ENCODE results near the gene ATP6V1F. TPM values are rescaled to one million over a fixed set of nuclear protein-coding genes. Genes with fewer than 3 reads are reported as not detected.
A peak's percentile ranks its signal among the peaks of the same experiment; 100 is the strongest.

Gene ATP6V1F
- total RNA-seq, 2 experiments from 2014 or later, result 125 to 127 TPM

DNA sequence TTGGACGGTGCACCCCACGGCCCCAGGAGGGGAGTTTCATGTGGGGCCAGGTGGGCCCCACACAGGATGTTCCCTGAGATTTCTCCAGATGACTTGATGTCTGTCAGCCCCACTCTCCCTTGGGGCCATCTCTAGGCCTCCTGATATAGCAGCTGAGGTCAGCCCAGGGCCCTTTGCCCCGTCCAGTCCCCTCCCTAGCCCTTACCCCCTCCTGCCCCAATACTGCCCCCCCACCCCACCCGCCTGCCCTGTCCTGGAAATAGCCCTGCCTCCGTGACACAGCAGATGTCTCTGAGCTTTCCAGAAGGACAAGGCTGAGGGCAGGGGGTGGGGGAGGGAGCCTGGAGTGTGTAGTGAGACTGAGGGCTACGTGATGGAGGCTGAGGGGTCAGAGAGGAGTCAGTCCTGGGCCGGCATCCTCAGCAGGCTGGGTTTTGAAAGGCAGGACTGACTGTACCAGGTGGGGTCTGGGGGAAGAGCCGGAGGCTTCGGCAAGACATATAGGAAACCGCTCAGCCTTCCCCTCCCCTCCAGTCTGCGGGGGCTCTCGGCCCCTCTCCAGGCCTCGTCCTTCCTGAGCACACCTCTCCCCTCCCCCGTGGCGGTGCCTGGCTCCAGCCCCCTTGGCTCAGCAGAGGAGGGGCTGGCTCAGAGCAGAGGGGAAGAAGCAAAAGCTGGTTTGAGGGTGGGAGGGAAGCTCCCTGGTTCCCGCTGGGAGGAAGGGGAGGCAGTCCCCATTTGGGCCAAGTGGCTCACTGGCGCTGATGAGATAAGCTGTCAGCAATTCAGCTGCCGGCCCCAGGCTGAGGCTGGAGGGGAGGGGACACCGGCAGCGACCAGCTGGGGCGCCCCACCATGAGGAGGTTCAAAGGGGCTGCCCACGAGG, 30.4 kb upstream of the ATP6V1F start:
- Mint-ChIP-seq H3K36me3 (no peaks in the 10 kb centered on the region), H3K9me3 (no peaks in the 10 kb centered on the region), H3K4me1 (peaks cover 12% of the 10 kb centered on the region), H3K27me3 (peaks cover 37% of the 10 kb centered on the region), H3K27ac (no peak overlapping the region), H3K4me3 (no peak overlapping the region)
- no peak for DNase-seq

GRCh38 chr7:128832880-128833147, 29.8 kb upstream of the ATP6V1F start:
- Mint-ChIP-seq H3K4me3 (no peak overlapping the region), H3K4me1 (peaks cover 12% of the 10 kb centered on the region), H3K9me3 (no peaks in the 10 kb centered on the region), H3K27me3 (peaks cover 37% of the 10 kb centered on the region), H3K27ac (no peak overlapping the region), H3K36me3 (no peaks in the 10 kb centered on the region)
- no peak for DNase-seq

- Mint-ChIP-seq H3K36me3 (no peaks in the 10 kb centered on the region), H3K9me3 (no peaks in the 10 kb centered on the region), H3K4me1 (peaks cover 12% of the 10 kb centered on the region), H3K27ac (no peak overlapping the region), H3K27me3 (peaks cover 32% of the 10 kb centered on the region), H3K4me3 (no peak overlapping the region)
- DNase-seq, result no peak
Observed at GRCh38 chr7:128833148-128833945, 29.3 kb upstream of the ATP6V1F start.

- Mint-ChIP-seq H3K27me3 (peaks cover 27% of the 10 kb centered on the region), H3K4me3 (no peak overlapping the region), H3K27ac (no peak overlapping the region), H3K36me3 (no peaks in the 10 kb centered on the region), H3K4me1 (peaks cover 12% of the 10 kb centered on the region), H3K9me3 (no peaks in the 10 kb centered on the region)
- DNase-seq, result no peak
Observed at GRCh38 chr7:128833946-128834325, 28.7 kb upstream of the ATP6V1F start.

DNA sequence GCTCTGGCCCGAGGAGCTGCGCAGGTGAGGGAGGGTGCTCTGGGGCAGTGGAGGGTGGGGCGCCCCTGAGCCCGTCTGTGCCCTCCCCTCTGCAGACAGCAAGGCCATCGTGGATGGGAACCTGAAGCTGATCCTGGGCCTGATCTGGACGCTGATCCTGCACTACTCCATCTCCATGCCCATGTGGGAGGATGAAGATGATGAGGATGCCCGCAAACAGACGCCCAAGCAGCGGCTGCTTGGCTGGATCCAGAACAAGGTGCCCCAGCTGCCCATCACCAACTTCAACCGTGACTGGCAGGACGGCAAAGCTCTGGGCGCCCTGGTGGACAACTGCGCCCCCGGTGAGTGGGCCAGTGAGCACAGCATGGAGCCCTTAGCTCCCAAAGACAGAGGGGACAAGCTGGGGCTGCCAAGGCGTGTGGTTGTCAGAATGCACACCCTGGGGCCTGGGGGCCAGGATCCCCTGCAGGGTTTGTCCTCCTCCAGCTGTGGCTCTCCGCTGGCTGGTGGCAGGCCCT, 27.4 kb upstream of the ATP6V1F start:
- H3K27ac Mint-ChIP-seq, result no peak overlapping the region
- H3K27me3 Mint-ChIP-seq, result peaks cover 16% of the 10 kb centered on the region
- H3K4me1 Mint-ChIP-seq, result peaks cover 9% of the 10 kb centered on the region
- H3K9me3 Mint-ChIP-seq, result no peaks in the 10 kb centered on the region
- no peak overlapping the region for H3K4me3 Mint-ChIP-seq
- no peak for DNase-seq
- no peaks in the 10 kb centered on the region for H3K36me3 Mint-ChIP-seq

- DNase-seq, result no peak
- H3K9me3 Mint-ChIP-seq, result no peaks in the 10 kb centered on the region
- H3K4me3 Mint-ChIP-seq, result no peak overlapping the region
- peaks cover 4% of the 10 kb centered on the region for H3K4me1 Mint-ChIP-seq
- H3K27ac Mint-ChIP-seq, result no peak overlapping the region
- peaks cover 8% of the 10 kb centered on the region for H3K27me3 Mint-ChIP-seq
- H3K36me3 Mint-ChIP-seq, result no peaks in the 10 kb centered on the region
Observed at GRCh38 chr7:128835790-128836641, 26.6 kb upstream of the ATP6V1F start.

DNA sequence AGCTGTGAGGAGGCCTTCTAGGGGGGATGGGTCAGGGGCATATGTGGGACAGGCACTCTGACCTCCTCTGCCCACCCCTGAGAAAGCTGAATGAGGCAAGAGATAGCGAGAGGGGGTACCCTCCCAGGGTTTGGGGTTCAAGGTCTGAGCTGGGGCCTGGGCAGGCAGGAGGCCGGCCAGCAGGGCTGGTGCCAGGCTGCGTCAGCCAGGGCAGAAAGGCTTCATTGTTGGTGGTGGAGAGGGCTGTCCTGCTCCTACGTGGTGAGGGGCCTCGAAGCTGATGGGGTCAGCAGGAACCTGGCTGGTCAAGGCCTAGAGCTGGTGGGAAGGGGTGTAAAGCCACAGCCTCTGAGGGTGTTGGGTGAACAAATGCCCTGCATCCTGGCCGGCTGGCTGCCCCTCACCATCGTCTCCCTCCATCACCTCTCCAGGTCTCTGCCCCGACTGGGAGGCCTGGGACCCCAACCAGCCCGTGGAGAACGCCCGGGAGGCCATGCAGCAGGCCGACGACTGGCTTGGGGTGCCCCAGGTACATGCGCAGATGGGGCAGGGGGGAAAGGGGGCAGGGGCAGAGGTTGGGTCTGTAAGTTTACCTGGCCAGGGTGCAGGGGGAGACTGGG, 25.8 kb upstream of the ATP6V1F start:
- DNase-seq, result no peak
- H3K27ac Mint-ChIP-seq, result no peak overlapping the region
- H3K4me1 Mint-ChIP-seq, result peaks cover 1% of the 10 kb centered on the region

DNA sequence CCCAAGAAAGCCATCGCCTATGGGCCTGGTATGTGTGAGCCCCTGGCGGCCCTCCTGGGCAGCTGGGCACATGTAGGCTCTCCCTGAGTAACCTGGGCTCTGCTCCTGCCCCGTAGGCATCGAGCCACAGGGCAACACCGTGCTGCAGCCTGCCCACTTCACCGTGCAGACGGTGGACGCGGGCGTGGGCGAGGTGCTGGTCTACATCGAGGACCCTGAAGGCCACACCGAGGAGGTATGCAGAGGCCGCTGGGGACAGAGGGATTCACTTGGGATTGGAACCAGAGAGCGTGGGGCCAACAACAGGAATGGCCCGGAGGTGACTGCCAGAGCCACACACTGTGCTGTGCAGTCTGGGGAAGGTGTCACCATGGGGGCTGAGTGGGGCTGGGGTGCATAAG, 25.1 kb upstream of the ATP6V1F start:
- Mint-ChIP-seq H3K27me3 (no peaks in the 10 kb centered on the region), H3K9me3 (no peaks in the 10 kb centered on the region), H3K36me3 (no peaks in the 10 kb centered on the region), H3K27ac (no peak overlapping the region), H3K4me1 (peaks cover 4% of the 10 kb centered on the region), H3K4me3 (no peak overlapping the region)
- no peak for DNase-seq

More for the DNA sequence above, 25.8 kb upstream of the ATP6V1F start:
- Mint-ChIP-seq H3K4me3 (no peak overlapping the region), H3K36me3 (no peaks in the 10 kb centered on the region), H3K9me3 (no peaks in the 10 kb centered on the region), H3K27me3 (peaks cover under 1% of the 10 kb centered on the region)

- no peaks in the 10 kb centered on the region for H3K36me3 Mint-ChIP-seq
- H3K9me3 Mint-ChIP-seq, result no peaks in the 10 kb centered on the region
- H3K4me1 Mint-ChIP-seq, result peaks cover 4% of the 10 kb centered on the region
- no peak overlapping the region for H3K27ac Mint-ChIP-seq
- no peak for DNase-seq
- no peaks in the 10 kb centered on the region for H3K27me3 Mint-ChIP-seq
- H3K4me3 Mint-ChIP-seq, result peak overlapping the region; percentile 25
Observed at GRCh38 chr7:128838109-128838779, 24.4 kb upstream of the ATP6V1F start.

GRCh38 chr7:128838981-128839731, 23.5 kb upstream of the ATP6V1F start:
- no peak for DNase-seq
- no peaks in the 10 kb centered on the region for H3K27me3 Mint-ChIP-seq
- no peak overlapping the region for H3K4me3 Mint-ChIP-seq
- H3K4me1 Mint-ChIP-seq, result peaks cover 4% of the 10 kb centered on the region
- no peak overlapping the region for H3K27ac Mint-ChIP-seq
- H3K36me3 Mint-ChIP-seq, result no peaks in the 10 kb centered on the region
- no peaks in the 10 kb centered on the region for H3K9me3 Mint-ChIP-seq

DNA sequence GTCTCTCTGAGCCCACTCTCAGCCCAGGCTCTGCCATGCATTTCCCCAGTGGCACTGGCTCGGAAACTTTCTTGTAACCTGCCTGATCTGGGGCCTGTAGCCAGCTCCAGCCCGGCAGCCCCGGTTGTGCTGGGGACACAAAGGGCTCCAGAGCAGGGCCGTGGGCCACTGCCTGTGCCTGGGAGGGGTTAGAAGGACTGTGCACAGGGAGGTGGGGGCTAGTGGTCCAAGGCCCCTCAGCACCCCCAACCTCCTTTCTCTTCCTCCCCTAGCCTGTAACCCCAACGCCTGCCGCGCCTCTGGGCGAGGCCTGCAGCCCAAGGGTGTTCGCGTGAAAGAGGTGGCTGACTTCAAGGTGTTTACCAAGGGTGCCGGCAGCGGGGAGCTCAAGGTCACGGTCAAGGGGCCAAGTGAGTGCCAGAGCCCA, 22.9 kb upstream of the ATP6V1F start:
- Mint-ChIP-seq H3K36me3 (no peaks in the 10 kb centered on the region), H3K4me3 (no peak overlapping the region), H3K27me3 (no peaks in the 10 kb centered on the region), H3K9me3 (no peaks in the 10 kb centered on the region), H3K4me1 (peaks cover 4% of the 10 kb centered on the region), H3K27ac (no peak overlapping the region)
- DNase-seq, result no peak

DNA sequence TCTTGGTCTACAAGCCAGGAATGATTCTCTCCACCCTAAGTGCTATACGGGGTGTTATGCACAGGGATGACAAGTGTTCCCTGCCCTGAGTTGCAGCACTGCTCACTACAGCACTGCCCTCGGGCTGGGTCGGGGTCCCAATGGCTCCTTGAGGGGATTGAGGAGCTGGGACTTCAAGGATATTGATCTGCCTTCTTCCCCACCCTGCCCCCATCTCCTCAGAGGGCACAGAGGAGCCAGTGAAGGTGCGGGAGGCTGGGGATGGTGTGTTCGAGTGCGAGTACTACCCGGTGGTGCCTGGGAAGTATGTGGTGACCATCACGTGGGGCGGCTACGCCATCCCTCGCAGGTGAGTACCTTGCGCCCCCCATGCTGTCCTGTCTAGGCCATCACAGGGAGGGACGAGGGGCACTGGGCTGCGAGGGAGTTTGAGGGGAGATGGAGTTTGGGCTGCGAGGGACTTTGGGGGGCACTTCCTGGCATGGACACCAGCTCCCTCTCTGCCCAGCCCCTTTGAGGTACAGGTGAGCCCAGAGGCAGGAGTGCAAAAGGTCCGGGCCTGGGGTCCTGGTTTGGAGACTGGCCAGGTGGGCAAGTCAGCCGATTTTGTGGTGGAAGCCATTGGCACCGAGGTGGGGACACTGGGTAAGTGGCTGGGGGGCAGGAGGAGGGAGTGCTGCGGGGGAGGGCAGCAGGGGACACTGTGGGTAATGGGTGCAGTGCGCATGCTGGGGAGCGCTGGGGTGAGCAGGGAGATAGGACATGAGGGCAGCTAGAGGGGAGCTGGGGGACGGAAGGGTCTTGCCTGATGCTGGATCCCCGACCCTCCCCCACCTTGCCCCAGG, 22.1 kb upstream of the ATP6V1F start:
- Mint-ChIP-seq H3K4me3 (no peak overlapping the region), H3K4me1 (peaks cover 4% of the 10 kb centered on the region), H3K27ac (no peak overlapping the region), H3K36me3 (no peaks in the 10 kb centered on the region), H3K9me3 (no peaks in the 10 kb centered on the region), H3K27me3 (no peaks in the 10 kb centered on the region)
- DNase-seq, result no peak

DNA sequence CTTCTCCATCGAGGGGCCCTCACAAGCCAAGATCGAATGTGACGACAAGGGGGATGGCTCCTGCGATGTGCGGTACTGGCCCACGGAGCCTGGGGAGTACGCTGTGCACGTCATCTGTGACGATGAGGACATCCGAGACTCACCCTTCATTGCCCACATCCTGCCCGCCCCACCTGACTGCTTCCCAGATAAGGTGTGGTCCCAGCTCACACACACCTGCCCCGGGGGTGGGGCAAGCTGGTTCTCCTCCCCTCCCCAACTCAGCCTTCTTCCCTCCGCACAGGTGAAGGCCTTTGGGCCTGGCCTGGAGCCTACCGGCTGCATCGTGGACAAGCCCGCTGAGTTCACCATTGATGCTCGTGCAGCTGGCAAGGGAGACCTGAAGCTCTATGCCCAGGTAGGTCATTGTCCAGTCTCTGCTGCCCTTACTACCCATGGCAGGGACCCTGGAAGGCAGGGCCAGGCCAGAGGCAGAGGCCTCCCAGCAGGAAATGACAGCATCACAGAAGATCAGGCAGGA, 21.4 kb upstream of the ATP6V1F start:
- H3K27me3 Mint-ChIP-seq, result no peaks in the 10 kb centered on the region
- H3K36me3 Mint-ChIP-seq, result no peaks in the 10 kb centered on the region
- no peaks in the 10 kb centered on the region for H3K9me3 Mint-ChIP-seq
- no peak overlapping the region for H3K4me3 Mint-ChIP-seq
- DNase-seq, result no peak
- peaks cover 4% of the 10 kb centered on the region for H3K4me1 Mint-ChIP-seq
- H3K27ac Mint-ChIP-seq, result no peak overlapping the region
